SK-N-SH (cell line): ENCODE measurements around the gene TMEM256. TPM values are rescaled to one million over a fixed set of nuclear protein-coding genes. Genes with fewer than 3 reads are reported as not detected.

Experiments used
- CTCF ChIA-PET: fragments of 300-600, 350-600 bp; formaldehyde crosslinking; extraction: SDS; loops from one replicate; lab custom pipeline; 2021; lab: Yijun Ruan, JAX
- POLR2A ChIA-PET: fragments of 350-600 bp; sonication (Branson Sonifier 250); formaldehyde crosslinking; extraction: SDS; loops from one replicate; lab custom pipeline; 2020; ENCODE audit warnings: antibody characterized with exemption, inconsistent platforms; lab: Yijun Ruan, JAX
- DNase-seq: peaks from one replicate; pipeline ENCODE4 v3.0.0; 2012
- H2AFZ ChIP-seq: fragments of 200-600 bp; sonication (generic); 2 replicates; pipeline ENCODE4 v1.8.1; 2016; ENCODE audit warnings: antibody characterized with exemption, mild to moderate bottlenecking, low read depth
- H3F3A ChIP-seq: fragments of 200-600 bp; sonication (generic); replicated peaks from 2 replicates; pipeline ENCODE3; 2016; ENCODE audit warnings: antibody characterized with exemption, mild to moderate bottlenecking; ENCODE audit not compliant: insufficient read depth
- H3K27ac ChIP-seq, 2 experiments: fragments of 200-500 bp in 1 of 2; fragments of 200-600 bp in 1 of 2; sonication (Bioruptor generic) in 1 of 2; sonication (generic), shearing (Covaris generic) in 1 of 2; 2 replicates each; pipeline versions ENCODE4 v1.5.1 to v1.6.1; 2014 to 2016; ENCODE audit warnings: low read depth in 2 of 2, inconsistent platforms in 1 of 2, low read length in 1 of 2, mild to moderate bottlenecking in 1 of 2, mixed read lengths in 1 of 2
- H3K27me3 ChIP-seq: fragments of 200-600 bp; sonication (generic), shearing (Covaris generic); 2 replicates; pipeline ENCODE4 v1.6.1; 2016; ENCODE audit warnings: mixed run types; ENCODE audit not compliant: insufficient read depth
- H3K36me3 ChIP-seq, 2 experiments: fragments of 200-500 bp in 1 of 2; fragments of 200-600 bp in 1 of 2; sonication (Bioruptor generic) in 1 of 2; sonication (generic) in 1 of 2; replicated peaks in 1 of 2; 2 replicates each; pipeline versions ENCODE3 to v1.5.1; 2014 to 2016; ENCODE audit warnings: low read length in 1 of 2, mild to moderate bottlenecking in 1 of 2; ENCODE audit not compliant: insufficient read depth in 2 of 2, control insufficient read depth in 1 of 2
- H3K4me1 ChIP-seq, 2 experiments: fragments of 200-500 bp in 1 of 2; fragments of 200-600 bp in 1 of 2; sonication (Bioruptor generic) in 1 of 2; sonication (generic), shearing (Covaris generic) in 1 of 2; 2 replicates each; pipeline versions ENCODE4 v1.5.1 to v1.6.1; 2014 to 2016; ENCODE audit warnings: low read depth in 1 of 2, low read length in 1 of 2, mixed run types in 1 of 2; ENCODE audit not compliant: insufficient read depth in 2 of 2, control insufficient read depth in 1 of 2
- H3K4me2 ChIP-seq: fragments of 200-600 bp; sonication (generic), shearing (Covaris generic); 2 replicates; pipeline ENCODE4 v1.6.1; 2017; ENCODE audit warnings: mixed run types
- H3K4me3 ChIP-seq, 2 experiments: fragments of 200-500 bp in 1 of 2; fragments of 200-600 bp in 1 of 2; sonication (Bioruptor generic) in 1 of 2; sonication (generic), shearing (Covaris generic) in 1 of 2; 2 replicates each; pipeline versions ENCODE4 v1.5.1 to v1.8.1; 2014 to 2016; ENCODE audit warnings: low read depth in 2 of 2, inconsistent platforms in 1 of 2, low read length in 1 of 2, mild to moderate bottlenecking in 1 of 2, mixed read lengths in 1 of 2, moderate library complexity in 1 of 2
- H3K79me2 ChIP-seq: fragments of 200-600 bp; sonication (generic); 2 replicates; pipeline ENCODE4 v1.8.1; 2017; ENCODE audit warnings: mild to moderate bottlenecking; ENCODE audit not compliant: insufficient read depth
- H3K9ac ChIP-seq: fragments of 200-600 bp; sonication (generic); 2 replicates; pipeline ENCODE4 v1.6.1; 2017; ENCODE audit warnings: mixed run types
- H3K9me2 ChIP-seq: fragments of 200-600 bp; sonication (generic); 2 replicates; pipeline ENCODE4 v1.6.1; 2017; ENCODE audit warnings: mixed run types
- H3K9me3 ChIP-seq: fragments of 200-600 bp; sonication (generic); 2 replicates; pipeline ENCODE4 v1.6.1; 2017; ENCODE audit warnings: mixed run types, mild to moderate bottlenecking, moderate library complexity
- H4K20me1 ChIP-seq: fragments of 200-600 bp; sonication (generic); 2 replicates; pipeline ENCODE4 v1.6.1; 2017; ENCODE audit warnings: mild to moderate bottlenecking, mixed run types; ENCODE audit not compliant: insufficient read depth
- CTCF ChIP-seq: fragments of 200-600 bp; sonication (generic); IDR thresholded peaks from 2 replicates; pipeline ENCODE4 v1.6.1; 2017; ENCODE audit warnings: antibody characterized with exemption, mild to moderate bottlenecking, moderate library complexity
- EP300 ChIP-seq, 2 experiments: IDR thresholded peaks; 2 replicates each; pipeline versions ENCODE4 v1.4.0 to v1.6.1; 2012; ENCODE audit warnings: borderline replicate concordance in 1 of 2, low read depth in 1 of 2, low read length in 1 of 2
- EZH2phosphoT487 ChIP-seq: fragments of 200-600 bp; sonication (generic); IDR thresholded peaks from 2 replicates; pipeline ENCODE4 v1.6.1; 2017; ENCODE audit warnings: low read depth, mixed run types, mild to moderate bottlenecking, antibody characterized with exemption, moderate library complexity, borderline replicate concordance
- FOSL2 ChIP-seq: IDR thresholded peaks from 2 replicates; pipeline ENCODE4 v1.4.0; 2012; ENCODE audit warnings: low read depth, mild to moderate bottlenecking, moderate library complexity, borderline replicate concordance
- GABPA ChIP-seq: IDR thresholded peaks from 2 replicates; pipeline ENCODE4 v1.4.0; 2012; ENCODE audit warnings: low read depth, mild to moderate bottlenecking
- GATA2 ChIP-seq: sonication (generic); formaldehyde crosslinking; IDR thresholded peaks from 2 replicates; pipeline ENCODE4 v1.5.0; 2020; ENCODE audit warnings: mild to moderate bottlenecking, missing genetic modification reagents
- JUND ChIP-seq: IDR thresholded peaks from 2 replicates; pipeline ENCODE4 v1.4.0; 2012
- MAX ChIP-seq: IDR thresholded peaks from 2 replicates; pipeline ENCODE4 v1.4.0; 2012; ENCODE audit warnings: low read depth
- NFIC ChIP-seq: IDR thresholded peaks from 2 replicates; pipeline ENCODE4 v1.4.0; 2012; ENCODE audit warnings: borderline replicate concordance
- NRF1 ChIP-seq: IDR thresholded peaks from 2 replicates; pipeline ENCODE4 v1.6.1; 2012; ENCODE audit warnings: low read depth, mild to moderate bottlenecking, low read length
- PBX3 ChIP-seq: IDR thresholded peaks from 2 replicates; pipeline ENCODE4; 2012
- RAD21 ChIP-seq: IDR thresholded peaks from 2 replicates; pipeline ENCODE4 v1.6.1; 2012; ENCODE audit warnings: mild to moderate bottlenecking, low read length
- RCOR1 ChIP-seq: fragments of 150-350 bp; IDR thresholded peaks from 2 replicates; pipeline ENCODE4 v1.6.1; 2017; ENCODE audit warnings: antibody characterized with exemption, low read length
- SIN3A ChIP-seq: IDR thresholded peaks from 2 replicates; pipeline ENCODE4 v1.6.1; 2012; ENCODE audit warnings: low read depth, mild to moderate bottlenecking, low read length, moderate library complexity, borderline replicate concordance
- USF1 ChIP-seq: IDR thresholded peaks from 2 replicates; pipeline ENCODE4 v1.4.0; 2012; ENCODE audit warnings: low read depth, borderline replicate concordance
- USF2 ChIP-seq: fragments of 150-350 bp; IDR thresholded peaks from 2 replicates; pipeline ENCODE4 v1.6.1; 2017; ENCODE audit warnings: antibody characterized with exemption, low read length, low read depth, borderline replicate concordance
- ZBTB33 ChIP-seq: IDR thresholded peaks from 2 replicates; pipeline ENCODE4 v1.4.0; 2012; ENCODE audit warnings: low read depth, borderline replicate concordance
- WGBS: methylation state at CpG from one replicate; pipeline ENCODE4 v1.1.6; 2017; ENCODE audit warnings: low lambda C conversion rate; 5-methylcytosine and 5-hydroxymethylcytosine counted together
- polyA plus RNA-seq, 3 experiments: library from polyadenylated mRNA; depleted of rRNA; stranded (reverse); fragments of >200 nt; gene quantifications; 2 replicates each; pipeline ENCODE4 v1.2.3, GENCODE V29; 2012

The TMEM256 gene
- polyA plus RNA-seq, 1 of the 3 experiments (the other 2 are of a cell fraction), result 213 TPM

- H4K20me1 ChIP-seq, result no peaks in the 10 kb centered on the region
- no peaks in the 10 kb centered on the region for H3K9me2 ChIP-seq
- no peaks in the 10 kb centered on the region; a peak in 1 of 4 replicates for H3K4me1 ChIP-seq
- H3K4me2 ChIP-seq, result no peak overlapping the region
- TF ChIP-seq GATA2 (CRISPR knock-in tag), result no peak
- no peak for TF ChIP-seq MAX
- TF ChIP-seq RAD21, result no peak
- no peak for TF ChIP-seq EP300 (IDR thresholded peaks at IDR 0.05; ENCODE audit: borderline replicate concordance in 1 of 2, low read depth in 1 of 2, low read length in 1 of 2)
- TF ChIP-seq USF2, result no peak
- TF ChIP-seq USF1, result no peak
- no peak overlapping the region for H3K9ac ChIP-seq
- H2AFZ ChIP-seq, result no peak overlapping the region
- no peaks in the 10 kb centered on the region for H3K9me3 ChIP-seq
- H3K27me3 ChIP-seq, result no peaks in the 10 kb centered on the region
- H3K27ac ChIP-seq, result no peak overlapping the region
- ChIA-PET POLR2A (no interaction called here), CTCF (interaction anchor here (2.0 kb wide), 1 partner anchor 10 kb away, joined by 6 read pairs; the partner anchor contains the start of gene NLGN2)
- peaks cover 0 to 47% of the 10 kb centered on the region in 2 experiments for H3K36me3 ChIP-seq
- H3K79me2 ChIP-seq, result no peaks in the 10 kb centered on the region
- no peaks in the 10 kb centered on the region for H3F3A ChIP-seq
- WGBS, result 76% methylated on average over 6 of the region's 6 CpGs
- no peak for DNase-seq
- H3K4me3 ChIP-seq, result no peak overlapping the region
These were observed 12.4 kb upstream of the TMEM256 start for GRCh38 chr17:7416323-7416722.

- no peak for DNase-seq
- 94% methylated on average over 10 of the region's 23 CpGs for WGBS
- Histone ChIP-seq H3K79me2 (no peaks in the 10 kb centered on the region), H3K9me2 (no peaks in the 10 kb centered on the region), H3K9ac (no peak overlapping the region), H3K27ac (no peak overlapping the region), H3K9me3 (no peaks in the 10 kb centered on the region), H4K20me1 (no peaks in the 10 kb centered on the region), H3K4me1 (no peaks in the 10 kb centered on the region; a peak in 1 of 4 replicates), H3K4me3 (no peak overlapping the region), H3K4me2 (no peak overlapping the region), H3K36me3 (peaks cover 0 to 49% of the 10 kb centered on the region in 2 experiments), H3K27me3 (no peaks in the 10 kb centered on the region), H2AFZ (no peak overlapping the region), H3F3A (no peaks in the 10 kb centered on the region)
- ChIA-PET CTCF (interaction anchor here (2.0 kb wide), 1 partner anchor 9 kb away, joined by 6 read pairs; the partner anchor contains the start of gene NLGN2), POLR2A (no interaction called here)
- TF ChIP-seq NRF1, result no peak
- no peak for TF ChIP-seq RCOR1
- no peak for TF ChIP-seq CTCF
- TF ChIP-seq NFIC, result no peak
- TF ChIP-seq GABPA, result no peak
- no peak for TF ChIP-seq ZBTB33
- TF ChIP-seq PBX3, result no peak
- TF ChIP-seq USF2, result no peak
- TF ChIP-seq USF1, result no peak
- no peak for TF ChIP-seq SIN3A
- TF ChIP-seq JUND, result no peak
- no peak for TF ChIP-seq FOSL2
- TF ChIP-seq EZH2phosphoT487, result no peak
These were observed 11.9 kb upstream of the TMEM256 start for GRCh38 chr17:7415784-7416183.
